HEK293 (cell line): Measurements from ENCODE around the gene NIPAL3.

Experiments used
- CTCF ChIA-PET: fragments of 350-600 bp; formaldehyde crosslinking; extraction: SDS; loops from one replicate; lab custom pipeline; 2021; ENCODE audit warnings: antibody characterized with exemption; lab: Yijun Ruan, JAX
- POLR2A ChIA-PET: fragments of 300-600 bp; formaldehyde crosslinking; extraction: SDS; loops from one replicate; lab custom pipeline; 2020; ENCODE audit warnings: antibody characterized with exemption, inconsistent platforms; lab: Yijun Ruan, JAX
- H3K27ac ChIP-seq: fragments of 200-500 bp; sonication (Bioruptor generic); 2 replicates; pipeline ENCODE4 v1.5.1; 2014; ENCODE audit warnings: low read depth, low read length, control low read depth, inconsistent platforms; ENCODE audit errors: extremely low read depth
- H3K36me3 ChIP-seq, 2 experiments: fragments of 200-500 bp in 1 of 2; sonication (Bioruptor generic) in 1 of 2; 1 replicate in 1 of 2; 2 replicates in 1 of 2; pipeline ENCODE4 v1.5.1; 2014 to 2017; ENCODE audit warnings: inconsistent platforms in 2 of 2, low read length in 2 of 2; ENCODE audit not compliant: control insufficient read depth in 2 of 2, insufficient read depth in 1 of 2
- H3K4me1 ChIP-seq: fragments of 200-500 bp; sonication (Bioruptor generic); 2 replicates; pipeline ENCODE4 v1.5.1; 2014; ENCODE audit warnings: mild to moderate bottlenecking, low read length, inconsistent platforms; ENCODE audit not compliant: control insufficient read depth, insufficient read depth
- H3K4me3 ChIP-seq: 2 replicates; pipeline ENCODE4 v1.5.1; 2011; ENCODE audit warnings: low read depth, mild to moderate bottlenecking, control low read depth, low read length, moderate library complexity
- H3K9me3 ChIP-seq: fragments of 200-500 bp; sonication (Bioruptor generic); 2 replicates; pipeline ENCODE4 v1.5.1; 2014; ENCODE audit warnings: low read depth, low read length, inconsistent platforms; ENCODE audit not compliant: control insufficient read depth, insufficient read depth
- BCL11B ChIP-seq: fragments of 450-650 bp; formaldehyde crosslinking; IDR thresholded peaks from 2 replicates; pipeline ENCODE4 v1.5.1; 2016; ENCODE audit warnings: low read depth, missing biosample characterization, missing genetic modification characterization
- CTCF ChIP-seq: fragments of 450-650 bp; formaldehyde crosslinking; IDR thresholded peaks from 2 replicates; pipeline ENCODE4 v1.5.1; 2016; ENCODE audit warnings: missing biosample characterization, missing genetic modification characterization
- HOXC10 ChIP-seq: sonication (generic); formaldehyde crosslinking; IDR thresholded peaks from 2 replicates; pipeline ENCODE4 v1.8.1; 2023; ENCODE audit warnings: mild to moderate bottlenecking, missing genetic modification reagents
- SP7 ChIP-seq: fragments of 450-650 bp; formaldehyde crosslinking; IDR thresholded peaks from 2 replicates; pipeline ENCODE4 v1.5.1; 2016; ENCODE audit warnings: missing biosample characterization, missing genetic modification characterization
- ZBTB48 ChIP-seq: fragments of 450-650 bp; formaldehyde crosslinking; IDR thresholded peaks from 2 replicates; pipeline ENCODE4 v1.5.1; 2016; ENCODE audit warnings: missing biosample characterization, missing genetic modification characterization
- ZNF2 ChIP-seq: fragments of 450-650 bp; formaldehyde crosslinking; IDR thresholded peaks from 2 replicates; pipeline ENCODE4 v1.5.1; 2016; ENCODE audit warnings: missing biosample characterization, missing genetic modification characterization
- ZNF211 ChIP-seq: fragments of 450-650 bp; formaldehyde crosslinking; IDR thresholded peaks from 2 replicates; pipeline ENCODE4 v1.5.1; 2016; ENCODE audit warnings: low read depth, missing biosample characterization, missing genetic modification characterization
- ZNF280D ChIP-seq: fragments of 450-650 bp; formaldehyde crosslinking; IDR thresholded peaks from 2 replicates; pipeline ENCODE4 v1.5.1; 2016; ENCODE audit warnings: missing biosample characterization, missing genetic modification characterization
- ZNF311 ChIP-seq: fragments of 450-650 bp; formaldehyde crosslinking; IDR thresholded peaks from 2 replicates; pipeline ENCODE4 v1.5.1; 2017; ENCODE audit warnings: missing biosample characterization, missing genetic modification characterization, borderline replicate concordance
- ZNF350 ChIP-seq: fragments of 450-650 bp; formaldehyde crosslinking; IDR thresholded peaks from 2 replicates; pipeline ENCODE4 v1.5.0; 2017; ENCODE audit warnings: missing biosample characterization, mild to moderate bottlenecking, missing genetic modification characterization
- ZNF366 ChIP-seq: fragments of 450-650 bp; formaldehyde crosslinking; conservative IDR thresholded peaks from 2 replicates; pipeline ENCODE4 v1.5.1; 2016; ENCODE audit warnings: missing biosample characterization, missing genetic modification characterization
- ZNF394 ChIP-seq: fragments of 450-650 bp; formaldehyde crosslinking; IDR thresholded peaks from 2 replicates; pipeline ENCODE4 v1.5.1; 2016; ENCODE audit warnings: missing biosample characterization, missing genetic modification characterization, mild to moderate bottlenecking, moderate library complexity, borderline replicate concordance
- ZNF398 ChIP-seq: fragments of 450-650 bp; formaldehyde crosslinking; IDR thresholded peaks from 2 replicates; pipeline ENCODE4 v1.5.1; 2017; ENCODE audit warnings: missing biosample characterization, missing genetic modification characterization
- ZNF623 ChIP-seq: fragments of 450-650 bp; formaldehyde crosslinking; IDR thresholded peaks from 2 replicates; pipeline ENCODE4 v1.5.1; 2016; ENCODE audit warnings: missing biosample characterization, missing genetic modification characterization
- ZNF654 ChIP-seq: fragments of 450-650 bp; formaldehyde crosslinking; IDR thresholded peaks from 2 replicates; pipeline ENCODE4 v1.5.1; 2016; ENCODE audit warnings: low read depth, missing biosample characterization, missing genetic modification characterization
- ZNF660 ChIP-seq: fragments of 450-650 bp; IDR thresholded peaks from 2 replicates; pipeline ENCODE4 v1.5.1; 2018; ENCODE audit warnings: missing biosample characterization, mild to moderate bottlenecking, missing genetic modification characterization
- ZNF792 ChIP-seq: fragments of 450-650 bp; formaldehyde crosslinking; IDR thresholded peaks from 2 replicates; pipeline ENCODE4 v1.5.1; 2016; ENCODE audit warnings: missing biosample characterization, missing genetic modification characterization

Gene NIPAL3

GRCh38 chr1:24391882-24392603 is 23.6 kb upstream of the NIPAL3 start:
- Histone ChIP-seq H3K27ac (no peak overlapping the region), H3K4me1 (no peaks in the 10 kb centered on the region), H3K4me3 (no peak overlapping the region), H3K36me3 (peaks cover 5 to 37% of the 10 kb centered on the region in 2 experiments; a peak in 2 of 3 replicates), H3K9me3 (no peaks in the 10 kb centered on the region)
- TF ChIP-seq CTCF (tag by site-specific recombination) (peak; percentile 72), ZNF366 (tag by site-specific recombination) (peak; percentile 43; the same call in 1 of the 2 replicates), ZNF280D (tag by site-specific recombination) (no peak), ZNF394 (tag by site-specific recombination) (no peak), SP7 (tag by site-specific recombination) (0 out of 2 replicates have a peak, but pooled peaks have one; percentile 41), BCL11B (tag by site-specific recombination) (no peak), ZNF660 (tag by site-specific recombination) (peak; percentile 50; the same call in 1 of the 2 replicates), ZNF2 (0 out of 2 replicates have a peak, but pooled peaks have one; percentile 29), ZNF792 (tag by site-specific recombination) (no peak), HOXC10 (CRISPR knock-in tag) (no peak), ZNF311 (no peak), ZBTB48 (peak; percentile 57; the same call in 1 of the 2 replicates), ZNF623 (tag by site-specific recombination) (no peak), ZNF398 (tag by site-specific recombination) (no peak), ZNF654 (peak; percentile 78), ZNF211 (tag by site-specific recombination) (no peak)
- POLR2A ChIA-PET: interaction anchor here (0.5 to 2.4 kb wide), 4 partner anchors 190 to 266 kb away, joined by 3 to 12 read pairs (median 6); no protein-coding TSS in a partner anchor
- CTCF ChIA-PET: interaction anchor here (0.5 to 11.2 kb wide), 76 partner anchors 8 to 665 kb away, joined by 3 to 611 read pairs (median 6); partner anchors contain the start of genes GRHL3, IFNLR1, NIPAL3 and STPG1

GRCh38 chr1:24392604-24392946 is 23.0 kb upstream of the NIPAL3 start:
- ChIA-PET POLR2A (interaction anchor here (0.7 to 2.4 kb wide), 2 partner anchors 194 to 201 kb away, joined by 3 to 12 read pairs; no protein-coding TSS in a partner anchor), CTCF (interaction anchor here (0.5 to 11.2 kb wide), 50 partner anchors 7 to 444 kb away, joined by 3 to 611 read pairs (median 7); partner anchors contain the start of genes GRHL3, NIPAL3 and STPG1)
- no peak for TF ChIP-seq ZNF350 (tag by site-specific recombination)
- 0 out of 2 replicates have a peak, but pooled peaks have one; percentile 14 for TF ChIP-seq ZNF2
- H3K4me3 ChIP-seq: no peak overlapping the region
- H3K4me1 ChIP-seq: no peaks in the 10 kb centered on the region
- H3K36me3 ChIP-seq: peaks cover 5 to 32% of the 10 kb centered on the region in 2 experiments; a peak in 2 of 3 replicates
- no peaks in the 10 kb centered on the region for H3K9me3 ChIP-seq
- H3K27ac ChIP-seq: no peak overlapping the region
